Vagina (tissue), 2 donors: ENCODE results near the gene MARK1.

Experiments
- CTCF ChIP-seq, 3 experiments: fragments of 450-650 bp in 2 of 3; fragments of 200-600 bp in 1 of 3; sonication (generic) in 1 of 3; IDR thresholded peaks; one replicate each; pipeline ENCODE4 v1.5.1; 2017 to 2019; ENCODE audit warnings: antibody characterized with exemption in 3 of 3, mild to moderate bottlenecking in 2 of 3, moderate library complexity in 2 of 3
- POLR2A ChIP-seq, 2 donors: fragments of 450-650 bp; IDR thresholded peaks; one replicate each; pipeline ENCODE4 v1.6.1; 2017; ENCODE audit warnings: antibody characterized with exemption in 2 of 2, mild to moderate bottlenecking in 2 of 2, moderate library complexity in 2 of 2

- TF ChIP-seq CTCF (IDR thresholded peaks at IDR 0.05), result no peak
- no peak for TF ChIP-seq POLR2A (IDR thresholded peaks at IDR 0.05)
These were observed 109.8 kb downstream of the MARK1 start for GRCh38 chr1:220637759-220638158.
